ENCODE data around the gene TNS2.

TNS2 gene

DNA sequence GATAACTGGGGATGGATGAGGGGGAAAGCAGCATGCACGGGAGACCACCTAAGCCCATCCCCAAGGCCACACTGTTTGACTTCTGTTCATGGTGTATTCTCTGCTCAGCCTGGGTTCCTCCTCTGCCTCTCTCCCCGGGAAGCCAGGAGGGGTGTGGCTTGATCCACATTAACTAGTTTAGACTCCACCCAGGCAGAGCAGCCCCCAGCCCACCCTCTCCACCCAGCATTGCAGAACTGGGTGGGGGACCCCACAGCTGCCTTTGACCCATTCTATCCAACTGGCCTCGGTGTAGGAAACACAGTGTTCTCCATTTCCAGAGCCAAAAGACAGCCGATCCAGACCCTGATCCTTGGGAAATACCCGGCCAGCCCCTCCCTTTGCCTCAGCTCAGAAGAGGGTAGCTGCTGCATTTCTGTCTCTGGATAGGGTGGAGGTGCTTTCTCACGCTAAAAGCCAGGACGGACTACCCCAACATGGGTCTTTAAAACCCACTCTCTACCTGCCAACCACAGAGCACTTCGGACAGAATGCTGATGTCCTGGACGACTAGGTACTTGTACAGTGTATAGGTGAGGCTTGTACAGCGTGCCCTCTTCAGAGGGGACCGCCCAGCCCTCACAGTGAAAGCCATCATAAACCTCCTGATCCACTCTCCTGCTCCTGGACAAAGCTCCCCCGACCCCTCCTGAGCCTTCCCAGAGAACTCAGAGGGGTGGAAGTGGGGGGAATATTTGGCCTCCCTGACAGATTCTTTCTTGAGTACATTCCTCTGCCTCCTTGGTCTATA is 20.0 kb downstream of the TNS2 start:
- Histone ChIP-seq H3F3A (ENCODE audit: insufficient read depth) (no peaks in the 10 kb centered on the region), H3K9me3 (ENCODE audit: insufficient read depth, low read length) (no peaks in the 10 kb centered on the region), H4K20me1 (ENCODE audit: low read depth, low read length) (no peaks in the 10 kb centered on the region), H2AFZ (ENCODE audit: low read depth, low read length, severe bottlenecking) (no peak overlapping the region), H3K27ac (ENCODE audit: low read depth, low read length) (no peak overlapping the region), H3K36me3 (ENCODE audit: low read length) (no peaks in the 10 kb centered on the region), H3K9me2 (replicated peaks; ENCODE audit: insufficient read depth, low read length) (no peaks in the 10 kb centered on the region), H3K27me3 (ENCODE audit: low read length) (no peaks in the 10 kb centered on the region), H3K79me2 (ENCODE audit: insufficient read depth, low read length) (no peaks in the 10 kb centered on the region), H3K9ac (ENCODE audit: low read length) (no peak overlapping the region), H3K4me2 (ENCODE audit: low read depth, low read length, poor library complexity, severe bottlenecking) (no peak overlapping the region), H3K4me3 (ENCODE audit: insufficient read depth, low read length, poor library complexity, severe bottlenecking) (no peak overlapping the region)
- TF ChIP-seq, protein P1, sequence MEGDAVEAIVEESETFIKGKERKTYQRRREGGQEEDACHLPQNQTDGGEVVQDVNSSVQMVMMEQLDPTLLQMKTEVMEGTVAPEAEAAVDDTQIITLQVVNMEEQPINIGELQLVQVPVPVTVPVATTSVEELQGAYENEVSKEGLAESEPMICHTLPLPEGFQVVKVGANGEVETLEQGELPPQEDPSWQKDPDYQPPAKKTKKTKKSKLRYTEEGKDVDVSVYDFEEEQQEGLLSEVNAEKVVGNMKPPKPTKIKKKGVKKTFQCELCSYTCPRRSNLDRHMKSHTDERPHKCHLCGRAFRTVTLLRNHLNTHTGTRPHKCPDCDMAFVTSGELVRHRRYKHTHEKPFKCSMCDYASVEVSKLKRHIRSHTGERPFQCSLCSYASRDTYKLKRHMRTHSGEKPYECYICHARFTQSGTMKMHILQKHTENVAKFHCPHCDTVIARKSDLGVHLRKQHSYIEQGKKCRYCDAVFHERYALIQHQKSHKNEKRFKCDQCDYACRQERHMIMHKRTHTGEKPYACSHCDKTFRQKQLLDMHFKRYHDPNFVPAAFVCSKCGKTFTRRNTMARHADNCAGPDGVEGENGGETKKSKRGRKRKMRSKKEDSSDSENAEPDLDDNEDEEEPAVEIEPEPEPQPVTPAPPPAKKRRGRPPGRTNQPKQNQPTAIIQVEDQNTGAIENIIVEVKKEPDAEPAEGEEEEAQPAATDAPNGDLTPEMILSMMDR (IDR thresholded peaks at IDR 0.05; ENCODE audit: insufficient read depth, low read length, poor library complexity, severe bottlenecking): no peak
- no peak for TF ChIP-seq EZH2phosphoT487 (conservative IDR thresholded peaks at IDR 0.05; ENCODE audit: low read length)

DNA sequence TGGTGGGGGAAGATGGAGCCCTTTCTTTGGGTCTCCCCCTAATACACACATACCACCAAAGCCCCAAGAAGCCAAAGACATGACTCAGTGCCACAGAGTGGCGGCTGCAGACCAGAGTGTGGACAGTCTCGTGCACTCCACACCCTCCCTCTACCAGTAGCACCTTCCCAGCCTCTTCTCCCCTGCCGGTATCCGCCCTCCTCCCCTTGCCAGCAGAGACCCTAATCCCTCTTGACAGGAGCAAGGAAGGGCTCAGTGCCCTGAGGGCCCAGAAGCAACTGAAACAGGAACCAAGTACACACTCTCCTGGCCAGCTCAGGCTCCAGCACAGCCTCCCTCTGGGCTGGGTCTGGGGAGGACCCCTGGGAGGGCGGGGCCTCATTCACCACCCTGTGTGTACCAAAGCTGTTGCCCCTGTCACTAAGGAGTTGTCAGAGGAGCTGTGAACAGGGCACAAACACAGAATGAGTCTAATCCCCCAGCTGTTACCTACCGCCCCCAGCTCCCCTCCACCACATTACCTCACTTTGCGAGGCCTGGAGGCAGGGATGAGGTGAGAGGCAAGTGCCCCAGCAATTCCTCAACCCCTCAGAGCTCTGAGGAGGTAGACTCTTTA is 21.1 kb downstream of the TNS2 start:
- Histone ChIP-seq H3K4me2 (ENCODE audit: low read depth, low read length, poor library complexity, severe bottlenecking) (no peak overlapping the region), H3K4me3 (ENCODE audit: insufficient read depth, low read length, poor library complexity, severe bottlenecking) (no peak overlapping the region), H3K9ac (ENCODE audit: low read length) (no peak overlapping the region), H3K36me3 (ENCODE audit: low read length) (no peaks in the 10 kb centered on the region), H4K20me1 (ENCODE audit: low read depth, low read length) (no peaks in the 10 kb centered on the region), H3K9me2 (replicated peaks; ENCODE audit: insufficient read depth, low read length) (no peaks in the 10 kb centered on the region), H3F3A (ENCODE audit: insufficient read depth) (no peaks in the 10 kb centered on the region), H3K9me3 (ENCODE audit: insufficient read depth, low read length) (no peaks in the 10 kb centered on the region), H2AFZ (ENCODE audit: low read depth, low read length, severe bottlenecking) (no peak overlapping the region), H3K27ac (ENCODE audit: low read depth, low read length) (no peak overlapping the region), H3K79me2 (ENCODE audit: insufficient read depth, low read length) (no peaks in the 10 kb centered on the region), H3K27me3 (ENCODE audit: low read length) (no peaks in the 10 kb centered on the region)
- TF ChIP-seq, protein P1 (IDR thresholded peaks at IDR 0.05; ENCODE audit: insufficient read depth, low read length, poor library complexity, severe bottlenecking): no peak
- no peak for TF ChIP-seq EZH2phosphoT487 (conservative IDR thresholded peaks at IDR 0.05; ENCODE audit: low read length)

DNA sequence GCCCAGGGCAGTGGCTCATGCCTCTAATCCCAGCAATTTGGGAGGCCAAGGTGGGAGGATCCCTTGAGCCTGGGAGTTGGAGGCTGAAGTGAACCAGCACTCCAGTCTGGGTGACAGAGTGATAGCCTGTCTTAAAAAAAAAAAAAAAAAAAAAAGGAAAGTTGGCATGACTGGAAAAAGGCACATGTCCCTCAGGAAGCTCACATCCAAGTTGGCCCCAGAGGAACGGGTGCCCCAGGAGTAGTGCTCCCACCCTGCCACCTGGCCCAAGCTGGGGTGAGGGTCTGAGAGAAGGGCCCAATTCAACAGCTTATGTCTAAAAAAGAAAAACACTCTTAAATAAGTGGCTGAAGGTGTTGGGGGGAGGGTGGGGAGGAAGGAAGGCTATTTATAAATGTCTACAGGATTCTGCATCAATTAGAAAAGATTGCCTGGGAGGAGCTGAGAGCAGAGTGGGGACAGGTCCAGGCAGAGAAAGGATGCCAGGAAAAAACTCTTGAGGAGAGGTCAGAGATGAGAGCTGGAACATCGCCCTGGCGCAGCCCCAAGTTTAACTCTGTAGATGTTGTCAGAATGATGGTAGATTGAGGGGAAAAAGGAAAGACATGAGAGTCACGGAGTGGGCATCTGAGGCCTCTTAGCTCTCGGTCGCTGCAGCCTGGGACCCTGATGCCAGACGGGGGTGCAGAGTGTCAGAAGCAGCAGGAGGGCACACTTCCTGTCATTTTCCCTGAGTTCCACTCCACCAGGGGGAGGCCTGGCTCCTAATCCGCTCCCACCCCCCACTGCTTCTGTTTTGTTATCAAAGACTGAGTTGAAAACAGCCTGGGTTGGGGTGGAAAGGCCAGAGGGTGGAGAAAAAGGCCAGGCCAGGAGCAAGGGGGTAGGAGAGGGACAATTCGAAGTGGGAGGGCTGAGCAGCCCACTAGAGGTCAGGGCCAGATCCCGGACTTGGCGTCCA is 22.0 kb downstream of the TNS2 start:
- H3K4me2 ChIP-seq (ENCODE audit: low read depth, low read length, poor library complexity, severe bottlenecking): no peak overlapping the region
- H4K20me1 ChIP-seq (ENCODE audit: low read depth, low read length): no peaks in the 10 kb centered on the region
- no peaks in the 10 kb centered on the region for H3K79me2 ChIP-seq (ENCODE audit: insufficient read depth, low read length)
- no peaks in the 10 kb centered on the region for H3K9me3 ChIP-seq (ENCODE audit: insufficient read depth, low read length)
- H3F3A ChIP-seq (ENCODE audit: insufficient read depth): no peaks in the 10 kb centered on the region
- no peak overlapping the region for H3K27ac ChIP-seq (ENCODE audit: low read depth, low read length)
- no peaks in the 10 kb centered on the region for H3K36me3 ChIP-seq (ENCODE audit: low read length)
- no peak overlapping the region for H2AFZ ChIP-seq (ENCODE audit: low read depth, low read length, severe bottlenecking)
- no peak overlapping the region for H3K4me3 ChIP-seq (ENCODE audit: insufficient read depth, low read length, poor library complexity, severe bottlenecking)
- no peaks in the 10 kb centered on the region for H3K27me3 ChIP-seq (ENCODE audit: low read length)
- H3K9ac ChIP-seq (ENCODE audit: low read length): no peak overlapping the region
- no peak for TF ChIP-seq EZH2phosphoT487 (conservative IDR thresholded peaks at IDR 0.05; ENCODE audit: low read length)
- TF ChIP-seq, protein P1 (IDR thresholded peaks at IDR 0.05; ENCODE audit: insufficient read depth, low read length, poor library complexity, severe bottlenecking): no peak
- H3K9me2 ChIP-seq (replicated peaks; ENCODE audit: insufficient read depth, low read length): no peaks in the 10 kb centered on the region

Measured in SU-DHL-6 (cell line).